HepG2 (cell line): Measurements from ENCODE around the gene CFL1. TPM values are rescaled to one million over a fixed set of nuclear protein-coding genes. Genes with fewer than 3 reads are reported as not detected.

Experiments
- ATF5 ChIP-seq: sonication (generic); formaldehyde crosslinking; IDR thresholded peaks from 2 replicates; pipeline ENCODE4 v1.4.0; 2020; ENCODE audit warnings: mild to moderate bottlenecking, low read depth, missing genetic modification reagents
- ATF7 ChIP-seq, 2 experiments: fragments of 450-650 bp in 1 of 2; sonication (generic) in 1 of 2; formaldehyde crosslinking in 1 of 2; IDR thresholded peaks; 2 replicates each; pipeline versions ENCODE4 v1.4.0 to v1.6.1; 2016 to 2020; ENCODE audit warnings: antibody characterized with exemption in 1 of 2, mild to moderate bottlenecking in 1 of 2, missing genetic modification reagents in 1 of 2
- BCL6 ChIP-seq: IDR thresholded peaks from 2 replicates; pipeline ENCODE4 v1.6.1; 2016; ENCODE audit warnings: missing genetic modification reagents, missing compliant biosample characterization
- CEBPG ChIP-seq: IDR thresholded peaks from 2 replicates; pipeline ENCODE4 v1.6.1; 2016
- HDAC1 ChIP-seq: sonication (generic); formaldehyde crosslinking; IDR thresholded peaks from 2 replicates; pipeline ENCODE4 v1.5.1; 2020; ENCODE audit warnings: mild to moderate bottlenecking, missing genetic modification reagents
- HOXA3 ChIP-seq: sonication (generic); formaldehyde crosslinking; IDR thresholded peaks from 2 replicates; pipeline ENCODE4 v1.5.0; 2020; ENCODE audit warnings: missing genetic modification reagents
- KMT2A ChIP-seq: sonication (generic); formaldehyde crosslinking; IDR thresholded peaks from 2 replicates; pipeline ENCODE4 v1.4.0; 2020; ENCODE audit warnings: missing genetic modification reagents
- SIN3A ChIP-seq: IDR thresholded peaks from 2 replicates; pipeline ENCODE4 v1.6.1; 2011; ENCODE audit warnings: low read depth, mild to moderate bottlenecking, control low read depth, low read length, borderline replicate concordance
- ZNF225 ChIP-seq: sonication (generic); formaldehyde crosslinking; IDR thresholded peaks from 2 replicates; pipeline ENCODE4 v1.4.0; 2020; ENCODE audit warnings: mild to moderate bottlenecking, missing genetic modification reagents
- ZNF24 ChIP-seq: fragments of 450-650 bp; IDR thresholded peaks from 2 replicates; pipeline ENCODE4 v1.6.1; 2017; ENCODE audit warnings: antibody characterized with exemption, mild to moderate bottlenecking
- ZNF609 ChIP-seq: sonication (generic); formaldehyde crosslinking; IDR thresholded peaks from 2 replicates; pipeline ENCODE4 v1.4.0; 2020; ENCODE audit warnings: mild to moderate bottlenecking, missing genetic modification reagents, borderline replicate concordance
- ZNF646 ChIP-seq: sonication (generic); formaldehyde crosslinking; IDR thresholded peaks from 2 replicates; pipeline ENCODE4 v1.9.0; 2021; ENCODE audit warnings: mild to moderate bottlenecking, missing genetic modification reagents
- ZNF781 ChIP-seq: sonication (generic); formaldehyde crosslinking; IDR thresholded peaks from 2 replicates; pipeline ENCODE4 v1.5.1; 2020; ENCODE audit warnings: borderline replicate concordance, mild to moderate bottlenecking, missing genetic modification reagents; ENCODE audit errors: not compliant biosample characterization
- polyA plus RNA-seq, 8 experiments: library from polyadenylated mRNA; depleted of rRNA in 3 of 8; stranded (reverse) in 7 of 8; unstranded in 1 of 8; fragments of >200 nt; fragmentation: Illumina TruSeq in 4 of 8; extraction: Trizol in 4 of 8; gene quantifications; 2 replicates each; pipeline versions ENCODE4 v1.2.1 to v1.2.3, GENCODE V29; 2011 to 2016; ENCODE audit warnings: low read depth in 4 of 8, missing spikeins in 1 of 8, mixed read lengths in 1 of 8; ENCODE audit not compliant: insufficient read depth in 1 of 8
- total RNA-seq, 5 experiments: library from RNA; depleted of rRNA; stranded (reverse); fragments of >200 nt; fragmentation: Illumina TruSeq; extraction: Trizol; gene quantifications; 2 replicates each; pipeline ENCODE4 v1.2.3, GENCODE V29; 2016; ENCODE audit warnings: low read depth in 1 of 5
- TF ChIP-seq, protein P1 (sequence below): sonication (generic); formaldehyde crosslinking; IDR thresholded peaks from 2 replicates; pipeline ENCODE4 v1.5.0; 2020; ENCODE audit warnings: mild to moderate bottlenecking, missing genetic modification reagents

The CFL1 gene
- total and polyA plus RNA-seq, 2 of the 13 experiments (the other 11 are each of a cell fraction or from before 2014, with no cell fraction given) = 379 to 383 TPM

DNA sequence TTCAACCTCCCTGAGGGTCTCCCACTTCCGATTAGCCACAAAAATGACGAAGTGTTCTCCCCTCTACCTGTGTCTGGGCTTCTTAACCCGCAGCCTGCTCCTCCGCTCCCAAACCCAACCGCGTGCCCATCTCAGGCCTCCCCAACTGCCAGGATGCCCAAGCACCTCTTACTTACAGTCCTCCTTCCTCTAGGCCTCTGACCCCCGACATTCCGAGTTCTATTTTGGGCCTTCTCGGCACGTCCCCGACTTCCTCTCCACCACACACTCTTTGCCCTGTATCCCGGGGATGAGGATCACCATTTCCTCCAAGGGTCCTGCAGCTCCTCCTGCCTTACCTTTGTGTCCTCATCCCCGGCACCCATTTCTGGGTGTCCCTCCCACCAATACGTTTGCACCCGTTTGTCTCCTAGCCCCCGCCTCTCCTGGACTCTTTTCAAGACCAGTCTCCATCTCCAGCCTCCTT is 1.9 kb upstream of the CFL1 start (continued):
- peak; percentile 28; the same call in 1 of the 2 replicates for TF ChIP-seq ZNF646 (CRISPR knock-in tag)
- no peak for TF ChIP-seq ATF7 (IDR thresholded peaks at IDR 0.05)
- no peak for TF ChIP-seq ATF7 (CRISPR knock-in tag; IDR thresholded peaks at IDR 0.05)
- no peak for TF ChIP-seq CEBPG
- TF ChIP-seq, protein P1, sequence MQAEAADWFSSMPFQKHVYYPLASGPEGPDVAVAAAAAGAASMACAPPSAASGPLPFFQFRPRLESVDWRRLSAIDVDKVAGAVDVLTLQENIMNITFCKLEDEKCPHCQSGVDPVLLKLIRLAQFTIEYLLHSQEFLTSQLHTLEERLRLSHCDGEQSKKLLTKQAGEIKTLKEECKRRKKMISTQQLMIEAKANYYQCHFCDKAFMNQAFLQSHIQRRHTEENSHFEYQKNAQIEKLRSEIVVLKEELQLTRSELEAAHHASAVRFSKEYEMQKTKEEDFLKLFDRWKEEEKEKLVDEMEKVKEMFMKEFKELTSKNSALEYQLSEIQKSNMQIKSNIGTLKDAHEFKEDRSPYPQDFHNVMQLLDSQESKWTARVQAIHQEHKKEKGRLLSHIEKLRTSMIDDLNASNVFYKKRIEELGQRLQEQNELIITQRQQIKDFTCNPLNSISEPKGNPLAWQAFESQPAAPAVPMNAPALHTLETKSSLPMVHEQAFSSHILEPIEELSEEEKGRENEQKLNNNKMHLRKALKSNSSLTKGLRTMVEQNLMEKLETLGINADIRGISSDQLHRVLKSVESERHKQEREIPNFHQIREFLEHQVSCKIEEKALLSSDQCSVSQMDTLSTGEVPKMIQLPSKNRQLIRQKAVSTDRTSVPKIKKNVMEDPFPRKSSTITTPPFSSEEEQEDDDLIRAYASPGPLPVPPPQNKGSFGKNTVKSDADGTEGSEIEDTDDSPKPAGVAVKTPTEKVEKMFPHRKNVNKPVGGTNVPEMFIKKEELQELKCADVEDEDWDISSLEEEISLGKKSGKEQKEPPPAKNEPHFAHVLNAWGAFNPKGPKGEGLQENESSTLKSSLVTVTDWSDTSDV (CRISPR knock-in tag) = no peak
- no peak for TF ChIP-seq HDAC1 (CRISPR knock-in tag)
- TF ChIP-seq SIN3A = no peak
- no peak for TF ChIP-seq HOXA3 (CRISPR knock-in tag)
- TF ChIP-seq BCL6 (CRISPR knock-in tag) = no peak
- 0 out of 2 replicates have a peak, but pooled peaks have one; percentile 28 for TF ChIP-seq ATF5
- no peak for TF ChIP-seq ZNF609
- no peak for TF ChIP-seq ZNF225
- peak; percentile 4; the same call in 1 of the 2 replicates for TF ChIP-seq KMT2A (CRISPR knock-in tag)
- TF ChIP-seq ZNF24 = no peak
- TF ChIP-seq ZNF781 (CRISPR knock-in tag) = no peak
